Activated CD4-positive, alpha-beta T cell treated with anti-CD3 and anti-CD28 coated beads for 36 hours (primary cell): ENCODE data around the gene HDAC4. TPM values are rescaled to one million over a fixed set of nuclear protein-coding genes. Genes with fewer than 3 reads are reported as not detected.
"Not testable (repeated sequence)": the region's sequence is repeated elsewhere in the genome, so short reads cannot be mapped to it uniquely, and the experiment has no call there.

Experiments
- ATAC-seq: fragments of 200-7000 bp; cut with Tn5 transposase; one replicate; pipeline ENCODE4 v1.10.0; 2021; ENCODE audit warnings: mild to moderate bottlenecking, moderate library complexity
- CTCF ChIA-PET: fragments of 350-600 bp; sonication (Branson Sonifier 250); formaldehyde crosslinking; loops from one replicate; lab custom pipeline; 2021; ENCODE audit warnings: antibody characterized with exemption; lab: Charles Lee
- POLR2A ChIA-PET: fragments of 350-600 bp; sonication (Branson Sonifier 250); formaldehyde crosslinking; loops from one replicate; lab custom pipeline; 2021; ENCODE audit warnings: antibody characterized with exemption, inconsistent platforms; lab: Charles Lee
- DNase-seq: peaks from one replicate; pipeline ENCODE4 v3.0.0-alpha.2; 2020
- H3K27ac Mint-ChIP-seq: one replicate; pipeline ENCODE4 v1.8.0; 2021; ENCODE audit warnings: mixed read lengths
- H3K27me3 Mint-ChIP-seq: one replicate; pipeline ENCODE4 v1.8.0; 2021; ENCODE audit warnings: mixed read lengths
- H3K36me3 Mint-ChIP-seq: one replicate; pipeline ENCODE4 v1.8.0; 2021; ENCODE audit warnings: low read depth, mixed read lengths
- H3K4me1 Mint-ChIP-seq: one replicate; pipeline ENCODE4 v1.8.0; 2021; ENCODE audit warnings: mixed read lengths
- H3K4me3 Mint-ChIP-seq: one replicate; pipeline ENCODE4 v1.8.0; 2021; ENCODE audit warnings: mild to moderate bottlenecking, moderate library complexity, mixed read lengths
- H3K9me3 Mint-ChIP-seq: one replicate; pipeline ENCODE4 v1.8.0; 2021; ENCODE audit warnings: low read depth, mixed read lengths
- intact Hi-C, 2 experiments: fragments of 100-400 bp; cut with DNase I in 1 of 2; cut with micrococcal nuclease in 1 of 2; formaldehyde crosslinking; loops; one replicate each; pipeline versions ENCODE4 v1.14.2 to v1.15.1; 2022 to 2024; cut with DNase I, micrococcal nuclease
- total RNA-seq, 2 experiments: library from RNA; stranded (reverse); gene quantifications; one replicate each; pipeline ENCODE4 v1.2.3, GENCODE V29; 2021

The HDAC4 gene
- total RNA-seq, 2 experiments from 2014 or later: 25.4 to 30.4 TPM

DNA sequence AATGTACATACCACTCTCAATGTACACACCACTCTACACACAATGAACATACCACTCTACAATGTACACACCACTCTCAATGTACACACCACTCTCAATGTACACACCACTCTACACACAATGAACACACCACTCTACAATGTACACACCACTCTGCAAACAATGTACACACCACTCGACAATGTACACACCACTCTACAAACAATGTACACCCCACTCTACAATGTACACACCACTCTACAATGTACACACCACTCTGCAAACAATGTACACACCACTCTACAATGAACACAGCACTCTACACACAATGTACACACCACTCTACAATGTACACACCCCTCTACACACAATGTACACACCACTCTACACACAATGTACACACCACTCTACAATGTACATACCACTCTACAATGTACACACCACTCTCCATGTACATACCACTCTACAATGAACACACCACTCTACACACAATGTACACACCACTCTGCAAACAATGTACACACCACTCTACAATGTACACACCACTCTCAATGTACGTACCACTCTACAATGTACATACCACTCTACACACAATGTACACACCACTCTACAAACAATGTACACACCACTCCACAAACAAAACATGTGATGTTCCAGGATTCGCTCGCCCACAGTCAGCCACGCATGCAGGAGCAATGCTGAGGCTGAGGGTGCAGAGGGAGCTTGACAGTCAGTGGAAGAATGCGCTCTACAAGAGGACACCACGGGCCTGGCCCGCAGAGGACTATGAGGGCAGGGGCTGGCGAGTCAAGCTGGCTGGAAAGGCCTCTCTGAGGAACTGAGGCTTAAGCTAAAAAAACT is 118.2 kb downstream of the HDAC4 start:
- Mint-ChIP-seq H3K4me3 (no peak overlapping the region), H3K27me3 (peaks cover 16% of the 10 kb centered on the region), H3K36me3 (peaks cover 4% of the 10 kb centered on the region), H3K27ac (no peak overlapping the region), H3K4me1 (peaks cover 47% of the 10 kb centered on the region), H3K9me3 (no peaks in the 10 kb centered on the region)
- ChIA-PET CTCF (interaction anchor here (0.6 to 1.2 kb wide), 3 partner anchors 8 to 96 kb away, joined by 3 to 4 read pairs (median 3); no protein-coding TSS in a partner anchor), POLR2A (no interaction called here)
- ATAC-seq (no peak), DNase-seq (no peak)
- intact Hi-C loops: no loop called here

- DNase-seq: peak; percentile 79
- intact Hi-C loops, H3K36me3 Mint-ChIP-seq, H3K27me3 Mint-ChIP-seq, POLR2A ChIA-PET, H3K9me3 Mint-ChIP-seq, H3K27ac Mint-ChIP-seq, H3K4me3 Mint-ChIP-seq: not testable (repeated sequence)
- peaks cover 31% of the 10 kb centered on the region for H3K4me1 Mint-ChIP-seq
- CTCF ChIA-PET: interaction anchor here (0.8 kb wide), 1 partner anchor 101 kb away, joined by 4 read pairs; no protein-coding TSS in a partner anchor
- peak; percentile 67 for ATAC-seq
Observed at GRCh38 chr2:239280296-239281017, 120.4 kb downstream of the HDAC4 start.

DNA sequence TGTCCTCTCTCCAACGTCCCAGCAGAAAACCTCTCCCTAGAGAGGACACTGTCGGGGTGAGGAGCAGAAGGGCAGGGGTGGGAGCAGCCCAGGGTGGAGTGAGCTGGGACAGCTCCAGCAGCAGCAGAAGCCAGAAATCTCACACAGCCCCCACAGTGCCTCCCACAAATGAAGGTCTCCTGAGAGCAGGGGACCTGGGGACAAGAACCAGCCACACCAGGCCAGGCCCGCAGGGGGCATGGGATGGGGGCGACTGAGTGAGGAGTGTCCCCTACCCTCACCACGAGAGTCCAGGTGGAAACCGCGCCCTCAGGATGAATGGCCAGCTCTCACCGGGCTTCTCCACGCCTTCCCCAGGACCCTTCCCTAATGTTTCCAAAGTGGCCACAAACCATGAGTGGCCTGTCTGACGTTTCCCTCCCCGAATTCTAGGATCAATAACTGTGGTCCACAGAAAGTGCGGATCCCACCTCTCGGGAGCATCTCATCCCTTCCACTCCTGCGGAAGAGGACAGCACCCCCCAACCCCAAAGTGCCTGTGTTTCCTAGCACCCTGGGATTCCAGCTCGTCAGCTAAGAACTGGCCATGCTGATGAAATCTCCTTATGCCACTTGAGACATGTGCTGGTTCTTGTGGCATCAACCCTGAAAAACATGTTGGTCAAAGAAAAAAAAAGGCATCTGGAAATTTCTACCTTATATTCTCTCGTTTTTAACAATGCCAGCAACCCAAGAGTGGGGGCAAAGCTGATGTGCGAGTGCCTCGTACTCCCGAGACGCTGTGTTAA is 121.1 kb downstream of the HDAC4 start:
- ATAC-seq: no peak
- DNase-seq: peak; percentile 6
- H3K27me3 Mint-ChIP-seq: peaks cover 5% of the 10 kb centered on the region
- H3K4me1 Mint-ChIP-seq: peaks cover 30% of the 10 kb centered on the region
- no peaks in the 10 kb centered on the region for H3K9me3 Mint-ChIP-seq
- POLR2A ChIA-PET: no interaction called here
- no peak overlapping the region for H3K27ac Mint-ChIP-seq
- CTCF ChIA-PET: interaction anchor here (0.6 to 0.8 kb wide), 2 partner anchors 101 to 104 kb away, joined by 4 to 6 read pairs; no protein-coding TSS in a partner anchor
- no peak overlapping the region for H3K4me3 Mint-ChIP-seq
- intact Hi-C loops: loop anchor here in 1 of 2 experiments (1.0 to 10.0 kb wide), 2 partner anchors 10 to 645 kb away; no protein-coding TSS in a partner anchor
- H3K36me3 Mint-ChIP-seq: peaks cover 4% of the 10 kb centered on the region

DNA sequence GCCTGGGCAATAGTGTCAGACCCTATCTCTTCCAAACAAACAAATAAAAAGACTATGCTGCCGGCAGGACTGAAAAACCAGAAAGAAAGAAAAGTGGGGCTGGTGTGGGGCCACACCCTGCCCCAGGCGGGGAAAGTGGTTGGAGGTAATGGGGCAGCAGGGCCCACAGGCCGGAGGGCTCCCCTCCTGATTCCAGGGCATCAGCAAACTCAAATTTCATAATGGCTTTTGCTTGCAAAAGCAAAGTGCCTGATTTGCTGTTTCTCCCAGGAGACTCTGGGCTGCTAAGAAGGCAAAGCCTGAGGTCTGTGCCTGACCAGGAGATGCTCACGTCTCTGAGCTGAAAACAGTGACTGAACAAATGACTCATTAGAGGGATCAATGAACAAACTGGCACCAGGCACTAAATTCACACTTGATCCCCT is 121.9 kb downstream of the HDAC4 start:
- intact Hi-C loops: loop anchor here in 1 of 2 experiments (1.0 to 10.0 kb wide), 2 partner anchors 10 to 646 kb away; no protein-coding TSS in a partner anchor
- Mint-ChIP-seq H3K36me3 (peaks cover 4% of the 10 kb centered on the region), H3K27ac (no peak overlapping the region), H3K4me3 (no peak overlapping the region), H3K27me3 (peaks cover 7% of the 10 kb centered on the region), H3K9me3 (no peaks in the 10 kb centered on the region), H3K4me1 (peaks cover 30% of the 10 kb centered on the region)
- peak; percentile 22 for DNase-seq
- CTCF ChIA-PET: interaction anchor here (0.6 to 1.3 kb wide), 4 partner anchors 19 to 218 kb away, joined by 3 to 6 read pairs (median 4); no protein-coding TSS in a partner anchor
- POLR2A ChIA-PET: interaction anchor here (1.0 kb wide), 1 partner anchor 12 kb away, joined by 3 read pairs; no protein-coding TSS in a partner anchor
- no peak for ATAC-seq

DNA sequence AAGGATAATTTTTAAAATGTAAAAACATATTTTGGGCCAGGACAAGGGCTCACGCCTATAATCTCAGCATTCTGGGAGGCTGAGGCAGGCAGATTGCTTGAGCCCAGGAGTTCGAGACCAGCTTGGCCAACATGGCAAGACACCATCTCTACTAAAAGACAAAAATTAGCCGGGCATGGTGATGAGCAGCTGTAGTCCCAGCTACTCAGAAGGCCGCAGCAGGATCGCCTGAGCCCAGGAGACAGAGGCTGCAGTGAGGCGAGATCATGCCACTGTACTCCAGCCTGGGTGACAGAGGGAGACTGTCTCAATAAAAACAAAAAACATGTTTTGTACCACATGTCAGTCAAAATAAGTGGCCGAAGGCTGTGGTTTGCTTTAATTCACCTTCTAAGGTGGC is 122.5 kb downstream of the HDAC4 start:
- peak; percentile 3 for DNase-seq
- Mint-ChIP-seq H3K27ac (no peak overlapping the region), H3K27me3 (peaks cover 12% of the 10 kb centered on the region), H3K4me3 (no peak overlapping the region), H3K36me3 (peaks cover 4% of the 10 kb centered on the region), H3K4me1 (peaks cover 32% of the 10 kb centered on the region), H3K9me3 (no peaks in the 10 kb centered on the region)
- intact Hi-C loops: loop anchor here in 1 of 2 experiments (10.0 kb wide), 1 partner anchor 646 kb away; no protein-coding TSS in a partner anchor
- POLR2A ChIA-PET: interaction anchor here (1.0 kb wide), 1 partner anchor 11 kb away, joined by 3 read pairs; no protein-coding TSS in a partner anchor
- no peak for ATAC-seq
- CTCF ChIA-PET: interaction anchor here (0.6 to 1.3 kb wide), 3 partner anchors 19 to 218 kb away, joined by 3 to 4 read pairs (median 3); no protein-coding TSS in a partner anchor

- ATAC-seq: no peak
- H3K4me1 Mint-ChIP-seq: peaks cover 39% of the 10 kb centered on the region
- ChIA-PET POLR2A (interaction anchor here (0.7 kb wide), 1 partner anchor 11 kb away, joined by 3 read pairs; no protein-coding TSS in a partner anchor), CTCF (interaction anchor here (1.3 kb wide), 1 partner anchor 20 kb away, joined by 3 read pairs; no protein-coding TSS in a partner anchor)
- H3K36me3 Mint-ChIP-seq: peaks cover 9% of the 10 kb centered on the region
- peak overlapping the region; percentile 74 for H3K27ac Mint-ChIP-seq
- intact Hi-C loops: loop anchor here in 1 of 2 experiments (10.0 kb wide), 1 partner anchor 647 kb away; no protein-coding TSS in a partner anchor
- H3K4me3 Mint-ChIP-seq: no peak overlapping the region
- peaks cover 20% of the 10 kb centered on the region for H3K27me3 Mint-ChIP-seq
- no peaks in the 10 kb centered on the region for H3K9me3 Mint-ChIP-seq
- DNase-seq: peak; percentile 4
Observed at GRCh38 chr2:239277401-239278085, 123.3 kb downstream of the HDAC4 start.

- Mint-ChIP-seq H3K4me1 (peaks cover 39% of the 10 kb centered on the region), H3K27ac (no peak overlapping the region), H3K27me3 (peaks cover 23% of the 10 kb centered on the region), H3K4me3 (no peak overlapping the region), H3K9me3 (no peaks in the 10 kb centered on the region), H3K36me3 (peaks cover 9% of the 10 kb centered on the region)
- ChIA-PET CTCF (no interaction called here), POLR2A (interaction anchor here (0.7 kb wide), 1 partner anchor 10 kb away, joined by 3 read pairs; no protein-coding TSS in a partner anchor)
- DNase-seq (peak; percentile 14), ATAC-seq (no peak)
- intact Hi-C loops: loop anchor here in 1 of 2 experiments (10.0 kb wide), 1 partner anchor 648 kb away; no protein-coding TSS in a partner anchor
Observed at GRCh38 chr2:239276851-239277250, 124.0 kb downstream of the HDAC4 start.

DNA sequence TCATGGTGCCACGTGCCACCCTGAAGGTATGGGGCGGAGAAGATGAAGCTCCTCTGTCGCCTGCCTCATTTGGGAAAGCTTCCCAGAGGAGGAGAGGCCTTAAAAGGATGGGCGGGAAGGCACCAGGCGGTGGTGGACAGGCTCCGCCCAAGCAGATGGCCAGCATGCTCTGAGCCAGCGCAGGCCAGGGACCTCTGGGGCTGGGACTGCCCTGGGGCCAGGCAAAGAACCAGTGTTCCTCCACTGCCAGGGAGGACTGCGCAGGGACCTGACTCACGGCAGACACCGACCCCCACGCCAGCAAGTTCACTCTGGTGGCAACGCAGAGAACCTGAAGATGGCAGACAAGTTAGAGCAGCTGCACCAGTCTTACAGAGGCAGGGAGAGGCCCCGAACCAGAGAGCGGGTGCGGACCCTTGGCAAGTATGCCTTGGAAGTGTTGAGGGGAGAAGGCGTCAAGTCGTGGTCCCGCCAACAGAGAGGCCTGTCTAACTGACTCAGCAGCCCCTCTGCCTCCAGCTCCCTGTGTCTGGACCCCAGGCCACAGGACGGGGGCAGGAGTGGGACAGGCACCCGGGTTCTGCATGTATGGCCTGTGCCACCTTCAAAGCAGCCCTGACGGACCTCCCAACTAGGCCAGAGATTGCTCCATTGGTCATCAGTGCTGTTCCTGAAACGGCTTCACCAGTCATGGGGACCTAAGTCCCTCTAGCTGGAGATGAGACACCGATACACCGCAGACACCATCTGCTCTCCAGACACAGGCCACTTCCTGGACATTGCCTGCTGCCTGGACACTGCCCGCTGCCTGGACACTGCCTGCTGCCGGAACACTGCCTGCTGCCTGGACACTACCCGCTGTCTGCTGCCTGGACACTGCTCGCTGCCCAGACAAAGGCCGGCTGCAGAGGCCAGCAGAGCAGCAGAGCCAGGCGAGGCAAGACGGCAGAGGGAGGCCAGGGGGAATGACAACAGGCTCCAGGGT is 124.7 kb downstream of the HDAC4 start:
- intact Hi-C loops: loop anchor here (1.0 to 10.0 kb wide), 13 partner anchors 9 to 649 kb away; partner anchors contain the start of gene HDAC4 (in 1 of the 2)
- Mint-ChIP-seq H3K4me3 (no peak overlapping the region), H3K9me3 (no peaks in the 10 kb centered on the region), H3K27me3 (peaks cover 26% of the 10 kb centered on the region), H3K4me1 (peaks cover 42% of the 10 kb centered on the region), H3K27ac (no peak overlapping the region), H3K36me3 (peaks cover 12% of the 10 kb centered on the region)
- ChIA-PET POLR2A (interaction anchor here (0.5 to 1.8 kb wide), 8 partner anchors 9 to 105 kb away, joined by 3 to 6 read pairs (median 3); no protein-coding TSS in a partner anchor), CTCF (interaction anchor here (0.6 to 2.0 kb wide), 8 partner anchors 9 to 134 kb away, joined by 3 to 14 read pairs (median 3); no protein-coding TSS in a partner anchor)
- peak; percentile 14 for DNase-seq
- ATAC-seq: no peak
